ENCODE results near the gene EDEM3. TPM values are rescaled to one million over a fixed set of nuclear protein-coding genes. Genes with fewer than 3 reads are reported as not detected.

EDEM3 gene, protein sequence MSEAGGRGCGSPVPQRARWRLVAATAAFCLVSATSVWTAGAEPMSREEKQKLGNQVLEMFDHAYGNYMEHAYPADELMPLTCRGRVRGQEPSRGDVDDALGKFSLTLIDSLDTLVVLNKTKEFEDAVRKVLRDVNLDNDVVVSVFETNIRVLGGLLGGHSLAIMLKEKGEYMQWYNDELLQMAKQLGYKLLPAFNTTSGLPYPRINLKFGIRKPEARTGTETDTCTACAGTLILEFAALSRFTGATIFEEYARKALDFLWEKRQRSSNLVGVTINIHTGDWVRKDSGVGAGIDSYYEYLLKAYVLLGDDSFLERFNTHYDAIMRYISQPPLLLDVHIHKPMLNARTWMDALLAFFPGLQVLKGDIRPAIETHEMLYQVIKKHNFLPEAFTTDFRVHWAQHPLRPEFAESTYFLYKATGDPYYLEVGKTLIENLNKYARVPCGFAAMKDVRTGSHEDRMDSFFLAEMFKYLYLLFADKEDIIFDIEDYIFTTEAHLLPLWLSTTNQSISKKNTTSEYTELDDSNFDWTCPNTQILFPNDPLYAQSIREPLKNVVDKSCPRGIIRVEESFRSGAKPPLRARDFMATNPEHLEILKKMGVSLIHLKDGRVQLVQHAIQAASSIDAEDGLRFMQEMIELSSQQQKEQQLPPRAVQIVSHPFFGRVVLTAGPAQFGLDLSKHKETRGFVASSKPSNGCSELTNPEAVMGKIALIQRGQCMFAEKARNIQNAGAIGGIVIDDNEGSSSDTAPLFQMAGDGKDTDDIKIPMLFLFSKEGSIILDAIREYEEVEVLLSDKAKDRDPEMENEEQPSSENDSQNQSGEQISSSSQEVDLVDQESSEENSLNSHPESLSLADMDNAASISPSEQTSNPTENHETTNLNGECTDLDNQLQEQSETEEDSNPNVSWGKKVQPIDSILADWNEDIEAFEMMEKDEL
- total RNA-seq, result 67.6 and 95.2 TPM in 2 replicates

DNA sequence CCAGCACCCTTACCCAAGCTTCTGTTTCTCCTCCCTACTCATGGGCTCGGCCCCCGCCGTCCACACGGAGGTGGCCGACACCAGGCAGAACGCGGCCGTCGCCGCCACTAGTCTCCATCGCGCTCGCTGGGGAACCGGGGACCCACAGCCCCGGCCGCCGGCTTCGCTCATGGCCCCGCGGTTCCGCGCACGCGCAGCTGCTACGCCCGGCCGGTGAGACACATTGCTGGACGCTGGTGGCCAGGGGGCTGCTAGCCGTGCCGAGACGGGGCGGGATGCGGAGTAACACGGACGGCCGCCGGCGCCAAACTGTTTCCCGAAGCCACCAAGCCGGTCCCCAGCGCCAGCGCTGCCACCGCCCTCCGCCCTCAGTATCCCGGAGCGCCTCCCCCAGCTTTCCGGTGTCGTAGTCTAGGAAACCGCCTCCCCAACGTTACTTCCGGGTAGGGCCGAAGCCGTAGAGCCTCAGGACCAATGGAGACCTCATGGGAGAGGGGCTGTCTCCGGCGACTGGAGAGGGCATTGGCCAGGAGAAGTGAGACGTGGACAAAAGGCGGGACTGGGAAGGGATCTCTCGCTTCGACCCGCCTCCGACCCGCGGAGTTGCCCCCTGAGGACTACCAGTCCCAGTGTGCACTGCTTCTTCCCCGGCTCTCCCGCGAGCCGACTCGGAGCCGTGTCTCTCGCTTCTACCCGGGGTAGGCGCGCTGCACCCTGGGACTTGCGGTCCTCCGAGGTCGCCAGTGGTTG lies at the start of gene EDEM3:
Gene EDEM3, minus strand, starts transcription at position 383 of the 750 bp plus-strand sequence. Its CDS starts 212 bp downstream, at position 171.

Other genes with a start within 250 kb of the EDEM3 start
- gene NIBAN1, start 219.7 kb upstream of the EDEM3 start, total RNA-seq, result 83.9 and 148 TPM in 2 replicates